Calu3 (cell line): ENCODE results near the gene TTLL5. TPM values are rescaled to one million over a fixed set of nuclear protein-coding genes. Genes with fewer than 3 reads are reported as not detected.

Experiments used
- Bru-seq: library from RNA; stranded (reverse); fragments of 400-500 nt; gene quantifications from one replicate; lab custom pipeline; 2021; lab: Mats Ljungman, UMichigan
- BruChase-seq, 2 experiments: library from RNA; stranded (reverse); fragments of 400-500 nt; gene quantifications; one replicate each; lab custom pipeline; 2021; lab: Mats Ljungman, UMichigan
- BruUV-seq: library from RNA; stranded (reverse); fragments of 400-500 nt; replicated peaks from 2 replicates; lab custom pipeline; 2021; lab: Mats Ljungman, UMichigan
- CTCF ChIA-PET: fragments of 300-600 bp; sonication (Branson Sonifier 250); formaldehyde crosslinking; loops from one replicate; lab custom pipeline; 2022; ENCODE audit warnings: antibody characterized with exemption; lab: Charles Lee
- DNase-seq: peaks from one replicate; pipeline ENCODE4 v3.0.0; 2022
- H3K27ac Mint-ChIP-seq: one replicate; pipeline ENCODE4 v1.8.0; 2022; ENCODE audit warnings: mixed read lengths; ENCODE audit not compliant: unreplicated experiment
- H3K27me3 Mint-ChIP-seq: one replicate; pipeline ENCODE4 v1.8.0; 2022; ENCODE audit warnings: mixed read lengths; ENCODE audit not compliant: unreplicated experiment
- H3K36me3 Mint-ChIP-seq: one replicate; pipeline ENCODE4 v1.8.0; 2022; ENCODE audit warnings: mild to moderate bottlenecking, moderate library complexity, mixed read lengths; ENCODE audit not compliant: insufficient read depth, unreplicated experiment
- H3K4me1 Mint-ChIP-seq: one replicate; pipeline ENCODE4 v1.8.0; 2022; ENCODE audit warnings: mild to moderate bottlenecking, low read depth, mixed read lengths; ENCODE audit not compliant: unreplicated experiment
- H3K4me3 Mint-ChIP-seq: one replicate; pipeline ENCODE4 v1.8.0; 2022; ENCODE audit warnings: mild to moderate bottlenecking, low read depth, moderate library complexity, mixed read lengths; ENCODE audit not compliant: unreplicated experiment
- H3K9me3 Mint-ChIP-seq: one replicate; pipeline ENCODE4 v1.8.0; 2022; ENCODE audit warnings: low read depth, mixed read lengths; ENCODE audit not compliant: unreplicated experiment
- intact Hi-C: fragments of 100-400 bp; cut with micrococcal nuclease; formaldehyde crosslinking; loops from one replicate; pipeline ENCODE4 v1.10.0; 2022; ENCODE audit not compliant: unreplicated experiment
- long read RNA-seq: library from polyadenylated mRNA; stranded (forward); transcript quantifications from one replicate; pipeline ENCODE4 v2.0.0, GENCODE V29; 2022
- total RNA-seq: library from RNA; stranded (reverse); gene quantifications from 2 replicates; pipeline ENCODE4 v1.2.3, GENCODE V29; 2022
- TF ChIP-seq, protein P1 (sequence below): fragments of 200-600 bp; IDR thresholded peaks from one replicate; pipeline ENCODE4 v1.8.0; 2022; ENCODE audit warnings: antibody characterized with exemption; ENCODE audit not compliant: unreplicated experiment

TTLL5 gene, protein sequence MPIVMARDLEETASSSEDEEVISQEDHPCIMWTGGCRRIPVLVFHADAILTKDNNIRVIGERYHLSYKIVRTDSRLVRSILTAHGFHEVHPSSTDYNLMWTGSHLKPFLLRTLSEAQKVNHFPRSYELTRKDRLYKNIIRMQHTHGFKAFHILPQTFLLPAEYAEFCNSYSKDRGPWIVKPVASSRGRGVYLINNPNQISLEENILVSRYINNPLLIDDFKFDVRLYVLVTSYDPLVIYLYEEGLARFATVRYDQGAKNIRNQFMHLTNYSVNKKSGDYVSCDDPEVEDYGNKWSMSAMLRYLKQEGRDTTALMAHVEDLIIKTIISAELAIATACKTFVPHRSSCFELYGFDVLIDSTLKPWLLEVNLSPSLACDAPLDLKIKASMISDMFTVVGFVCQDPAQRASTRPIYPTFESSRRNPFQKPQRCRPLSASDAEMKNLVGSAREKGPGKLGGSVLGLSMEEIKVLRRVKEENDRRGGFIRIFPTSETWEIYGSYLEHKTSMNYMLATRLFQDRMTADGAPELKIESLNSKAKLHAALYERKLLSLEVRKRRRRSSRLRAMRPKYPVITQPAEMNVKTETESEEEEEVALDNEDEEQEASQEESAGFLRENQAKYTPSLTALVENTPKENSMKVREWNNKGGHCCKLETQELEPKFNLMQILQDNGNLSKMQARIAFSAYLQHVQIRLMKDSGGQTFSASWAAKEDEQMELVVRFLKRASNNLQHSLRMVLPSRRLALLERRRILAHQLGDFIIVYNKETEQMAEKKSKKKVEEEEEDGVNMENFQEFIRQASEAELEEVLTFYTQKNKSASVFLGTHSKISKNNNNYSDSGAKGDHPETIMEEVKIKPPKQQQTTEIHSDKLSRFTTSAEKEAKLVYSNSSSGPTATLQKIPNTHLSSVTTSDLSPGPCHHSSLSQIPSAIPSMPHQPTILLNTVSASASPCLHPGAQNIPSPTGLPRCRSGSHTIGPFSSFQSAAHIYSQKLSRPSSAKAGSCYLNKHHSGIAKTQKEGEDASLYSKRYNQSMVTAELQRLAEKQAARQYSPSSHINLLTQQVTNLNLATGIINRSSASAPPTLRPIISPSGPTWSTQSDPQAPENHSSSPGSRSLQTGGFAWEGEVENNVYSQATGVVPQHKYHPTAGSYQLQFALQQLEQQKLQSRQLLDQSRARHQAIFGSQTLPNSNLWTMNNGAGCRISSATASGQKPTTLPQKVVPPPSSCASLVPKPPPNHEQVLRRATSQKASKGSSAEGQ (N-terminal part only)
- 46.8 and 47.5 TPM in 2 replicates for total RNA-seq
- Bru-seq, nascent RNA = percentile 80 among the genes with signal in this experiment
- BruChase-seq, experiment 1, labeled RNA remaining after a 6-hour chase = percentile 64 among the genes with signal in this experiment
- BruChase-seq, experiment 2, labeled RNA remaining after a 2-hour chase = percentile 68 among the genes with signal in this experiment
- long read RNA-seq, partial matches to known transcripts = 1 of 6 reads
- long read RNA-seq, other reads (novel, unspliced or antisense) = 5 of 6 reads

DNA sequence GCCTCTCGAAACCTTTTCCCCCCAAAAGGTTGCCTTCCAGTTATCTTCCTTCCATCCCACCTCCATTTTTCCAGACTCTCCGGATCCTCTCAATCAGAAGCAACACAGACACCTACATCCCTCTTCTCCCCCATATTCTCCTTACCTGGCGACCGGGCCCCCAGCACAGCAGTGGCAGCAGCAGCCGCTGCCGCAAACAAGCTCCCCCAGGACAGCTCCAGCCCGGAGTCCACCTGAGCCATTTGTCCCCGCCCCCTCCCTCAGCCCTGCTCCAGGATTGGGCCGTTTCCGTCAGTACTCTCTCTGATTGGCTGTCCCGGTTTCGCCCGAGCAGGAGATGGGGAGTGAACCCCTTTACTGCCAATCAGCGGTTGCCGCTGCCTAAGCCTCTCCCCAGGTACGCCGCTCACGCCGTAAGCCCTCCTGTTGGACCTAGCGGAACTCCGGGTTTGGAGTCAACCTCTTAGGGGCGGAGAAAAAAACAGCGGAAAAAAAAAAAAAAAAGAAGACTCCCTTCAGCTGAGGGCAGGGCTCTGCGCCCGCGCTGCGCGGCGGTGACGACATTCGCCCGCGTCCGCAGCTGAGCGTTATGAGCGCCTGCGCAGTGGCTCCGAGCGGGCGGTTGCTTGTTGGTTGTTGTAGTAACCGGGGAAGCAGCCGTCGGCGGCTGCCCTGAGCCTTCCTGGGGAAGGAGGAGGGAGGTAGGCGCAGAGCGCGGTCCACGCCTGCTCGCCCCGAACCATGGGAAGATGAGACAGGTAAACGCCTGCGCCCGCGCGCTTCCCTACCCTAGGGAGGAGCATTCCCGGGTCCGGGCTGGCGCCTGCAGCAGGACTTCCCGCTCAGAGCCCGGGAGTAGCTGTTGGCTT is at the start of gene TTLL5, which contains the start of gene ERG28:
Gene TTLL5 (plus strand): TSS at position 617 of the 869 bp plus-strand sequence. CDS start 1,904 bp downstream, outside the sequence.
Gene ERG28 (minus strand): TSS at position 247 of the 869 bp plus-strand sequence. CDS start 3,374 bp downstream, outside the sequence.
- peak within 1 kb of the TSS; percentile 95 for H3K4me3 Mint-ChIP-seq
- intact Hi-C loops = no loop called here

DNA sequence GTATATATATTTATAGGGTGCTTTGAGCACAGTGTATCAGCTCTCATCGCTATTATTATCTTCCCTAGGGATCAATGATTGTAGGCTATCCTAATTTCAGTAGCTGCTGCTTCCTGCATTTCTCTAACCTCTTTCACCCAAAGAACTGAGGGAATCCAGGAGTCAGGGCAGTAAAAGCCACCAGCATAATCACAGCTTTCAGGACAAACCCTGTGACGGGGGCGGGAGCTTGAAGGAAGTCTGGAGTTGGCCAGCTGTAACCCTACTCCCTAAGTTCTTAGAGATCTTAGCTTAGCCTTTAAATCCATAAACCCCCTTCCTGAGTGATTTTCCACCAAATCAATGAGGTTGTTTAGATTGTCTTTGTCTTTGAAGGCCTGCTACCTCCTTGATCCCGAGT is 48.9 kb upstream of the TTLL5 start:
- TF ChIP-seq, protein P1, sequence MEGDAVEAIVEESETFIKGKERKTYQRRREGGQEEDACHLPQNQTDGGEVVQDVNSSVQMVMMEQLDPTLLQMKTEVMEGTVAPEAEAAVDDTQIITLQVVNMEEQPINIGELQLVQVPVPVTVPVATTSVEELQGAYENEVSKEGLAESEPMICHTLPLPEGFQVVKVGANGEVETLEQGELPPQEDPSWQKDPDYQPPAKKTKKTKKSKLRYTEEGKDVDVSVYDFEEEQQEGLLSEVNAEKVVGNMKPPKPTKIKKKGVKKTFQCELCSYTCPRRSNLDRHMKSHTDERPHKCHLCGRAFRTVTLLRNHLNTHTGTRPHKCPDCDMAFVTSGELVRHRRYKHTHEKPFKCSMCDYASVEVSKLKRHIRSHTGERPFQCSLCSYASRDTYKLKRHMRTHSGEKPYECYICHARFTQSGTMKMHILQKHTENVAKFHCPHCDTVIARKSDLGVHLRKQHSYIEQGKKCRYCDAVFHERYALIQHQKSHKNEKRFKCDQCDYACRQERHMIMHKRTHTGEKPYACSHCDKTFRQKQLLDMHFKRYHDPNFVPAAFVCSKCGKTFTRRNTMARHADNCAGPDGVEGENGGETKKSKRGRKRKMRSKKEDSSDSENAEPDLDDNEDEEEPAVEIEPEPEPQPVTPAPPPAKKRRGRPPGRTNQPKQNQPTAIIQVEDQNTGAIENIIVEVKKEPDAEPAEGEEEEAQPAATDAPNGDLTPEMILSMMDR = no peak
- Mint-ChIP-seq H3K4me1 (no peaks in the 10 kb centered on the region), H3K4me3 (no peak overlapping the region), H3K27me3 (peaks cover 59% of the 10 kb centered on the region), H3K36me3 (no peaks in the 10 kb centered on the region), H3K9me3 (peaks cover 6% of the 10 kb centered on the region), H3K27ac (no peak overlapping the region)
- no TSS peak for BruUV-seq
- intact Hi-C loops = no loop called here
- no peak for DNase-seq
- CTCF ChIA-PET = interaction anchor here (0.5 kb wide), 1 partner anchor 77 kb away, joined by 5 read pairs; no protein-coding TSS in a partner anchor

More for the DNA sequence above, at the start of gene TTLL5, which contains the start of gene ERG28:
- BruUV-seq = no TSS peak
- peak; percentile 96 for DNase-seq
- TF ChIP-seq, protein P1 = no peak
- H3K9me3 Mint-ChIP-seq = no peaks in the 10 kb centered on the region
- no peaks in the 10 kb centered on the region for H3K4me1 Mint-ChIP-seq
- CTCF ChIA-PET = interaction anchor here (0.6 to 1.9 kb wide), 13 partner anchors 9 to 909 kb away, joined by 3 to 7 read pairs (median 4); partner anchors contain the start of gene FLVCR2
- H3K27ac Mint-ChIP-seq = peak within 1 kb of the TSS; percentile 90
- peaks cover 32% of the 10 kb centered on the region for H3K36me3 Mint-ChIP-seq
- H3K27me3 Mint-ChIP-seq = no peaks in the 10 kb centered on the region

DNA sequence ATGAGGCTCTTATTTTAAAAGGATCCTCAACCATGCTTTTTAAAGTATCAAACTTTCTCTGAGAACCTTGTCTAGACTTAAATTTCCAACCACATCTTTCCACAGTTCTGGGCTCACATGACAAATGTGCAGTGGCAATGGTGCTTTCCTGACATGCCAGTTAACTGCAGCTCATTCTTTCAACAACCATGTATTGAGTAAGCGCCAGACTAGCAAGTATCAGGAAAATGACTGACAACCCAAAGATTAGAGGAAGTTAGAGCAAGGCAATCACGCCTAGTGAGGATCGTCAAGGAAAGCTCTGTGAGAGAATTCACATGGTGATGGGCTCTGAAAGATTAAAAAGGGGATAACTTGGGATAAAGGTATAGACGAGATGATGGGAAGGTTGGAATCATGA is 46.9 kb upstream of the TTLL5 start:
- H3K27me3 Mint-ChIP-seq = peaks cover 57% of the 10 kb centered on the region
- peaks cover 4% of the 10 kb centered on the region for H3K9me3 Mint-ChIP-seq
- CTCF ChIA-PET = no interaction called here
- H3K4me3 Mint-ChIP-seq = no peak overlapping the region
- no peaks in the 10 kb centered on the region for H3K4me1 Mint-ChIP-seq
- DNase-seq = no peak
- intact Hi-C loops = no loop called here
- H3K36me3 Mint-ChIP-seq = no peaks in the 10 kb centered on the region
- no peak overlapping the region for H3K27ac Mint-ChIP-seq
- BruUV-seq = no TSS peak
- TF ChIP-seq, protein P1 = no peak
